ENCODE measurements around the gene MAPT.
"Not testable (repeated sequence)": the region's sequence is repeated elsewhere in the genome, so short reads cannot be mapped to it uniquely, and the experiment has no call there.

The MAPT gene

DNA sequence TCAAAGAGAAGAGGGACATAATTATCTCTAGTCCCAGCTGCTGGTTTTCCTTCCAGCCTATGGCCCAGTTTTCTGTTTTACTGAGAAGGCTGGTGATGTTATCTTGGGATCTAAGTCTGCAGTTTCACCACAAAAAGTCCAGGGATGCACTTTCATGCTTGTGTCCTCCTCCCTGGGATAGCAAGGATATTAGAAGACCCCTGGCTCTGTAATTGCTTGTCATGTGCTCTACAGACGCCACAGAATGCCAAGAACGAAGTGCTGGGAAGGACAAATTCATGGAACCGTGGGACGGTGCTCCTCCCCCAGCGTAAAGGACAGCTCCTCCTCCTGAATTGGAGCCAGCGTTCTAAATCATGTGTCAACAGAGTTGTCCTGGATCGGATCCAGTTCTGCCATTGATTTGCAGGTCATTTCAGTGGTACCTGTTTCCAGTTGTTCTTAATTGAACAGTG, 8.6 kb downstream of the MAPT start:
- DNase-seq, result no peak

GRCh38 chr17:45904866-45905265, 10.5 kb downstream of the MAPT start:
- DNase-seq, result no peak

GRCh38 chr17:45905814-45906213, 11.5 kb downstream of the MAPT start:
- DNase-seq, result no peak

DNA sequence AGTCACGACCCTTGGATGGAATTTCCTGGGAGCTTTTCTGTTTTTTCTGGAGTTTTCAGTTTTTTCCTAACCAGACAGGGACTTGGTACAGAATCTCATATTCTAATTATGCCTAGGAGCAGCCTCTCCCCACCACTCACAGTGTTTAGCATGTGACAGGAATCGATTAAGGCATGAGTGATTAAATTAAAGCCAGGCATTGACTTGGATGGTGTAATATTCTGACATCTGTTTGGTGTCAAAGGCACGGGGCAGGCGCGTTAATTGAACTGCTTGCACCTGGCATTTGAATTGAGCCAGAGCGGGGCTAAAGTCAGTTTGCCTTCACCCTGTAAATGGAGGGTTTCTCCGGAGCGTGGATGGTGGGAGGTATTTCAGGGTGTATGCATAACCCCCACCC, 11.9 kb downstream of the MAPT start:
- no peak for DNase-seq

- DNase-seq, result no peak
Observed at GRCh38 chr17:45906927-45907622, 12.7 kb downstream of the MAPT start.

DNA sequence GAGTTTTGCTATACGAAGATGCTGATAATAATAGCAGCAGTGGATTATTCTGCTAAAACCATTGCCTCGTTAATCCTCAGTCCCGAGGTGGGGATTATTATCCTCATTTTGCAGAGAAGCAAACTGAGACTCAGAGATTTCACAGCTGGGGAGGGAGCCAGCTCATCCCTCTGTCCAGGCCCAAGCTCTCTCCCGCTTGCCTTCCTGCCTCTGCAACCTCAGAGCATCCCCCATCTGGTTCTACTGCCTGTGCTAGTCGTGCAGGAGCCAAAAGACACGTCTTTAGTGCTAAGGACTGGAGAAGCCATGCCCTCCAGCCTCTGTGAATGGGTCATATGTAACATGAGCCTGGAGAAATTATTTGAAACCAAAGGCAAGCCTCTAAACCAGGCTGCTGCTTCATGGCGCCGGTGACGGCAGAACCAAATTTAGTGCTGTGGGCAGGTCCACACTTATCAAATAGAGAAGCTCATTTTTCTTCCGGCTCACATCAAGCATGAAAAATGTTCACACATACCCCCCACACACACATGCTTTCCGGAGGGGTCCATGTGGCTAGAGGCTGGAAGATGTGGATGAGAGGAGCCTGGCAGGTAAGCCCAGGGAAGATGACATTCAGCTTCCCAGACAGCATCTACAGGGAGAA, 13.5 kb downstream of the MAPT start:
- DNase-seq, result no peak

DNA sequence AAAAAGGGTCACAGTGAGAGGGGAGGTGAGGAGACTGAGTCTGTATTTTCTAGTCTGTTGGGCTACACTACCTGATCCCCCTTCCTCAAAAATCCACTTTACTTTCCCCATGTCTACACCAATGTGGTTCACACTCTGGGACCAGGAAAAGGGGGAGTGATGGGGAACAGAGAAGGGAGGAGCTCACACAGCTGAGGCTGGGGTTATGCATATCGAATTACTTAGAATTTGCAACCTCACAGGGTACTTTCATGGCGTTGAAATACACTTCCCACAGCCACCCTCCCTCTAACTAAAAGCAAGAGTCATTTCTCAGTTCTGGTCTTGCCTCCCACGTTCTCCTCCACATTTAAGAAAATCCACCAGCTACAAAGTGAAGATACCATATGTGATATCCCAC, 14.1 kb downstream of the MAPT start:
- no peak for DNase-seq

GRCh38 chr17:45908935-45909334, 14.6 kb downstream of the MAPT start:
- no peak for DNase-seq

- DNase-seq, result no peak
Observed at GRCh38 chr17:45910667-45911066, 16.3 kb downstream of the MAPT start.

GRCh38 chr17:45912319-45912718, 18.0 kb downstream of the MAPT start:
- DNase-seq, result no peak

GRCh38 chr17:45913030-45913429, 18.7 kb downstream of the MAPT start:
- not testable (repeated sequence) for DNase-seq

- DNase-seq, result no peak
Observed at GRCh38 chr17:45914047-45914717, 19.8 kb downstream of the MAPT start.

GRCh38 chr17:45915263-45915662, 20.9 kb downstream of the MAPT start:
- DNase-seq, result no peak

DNA sequence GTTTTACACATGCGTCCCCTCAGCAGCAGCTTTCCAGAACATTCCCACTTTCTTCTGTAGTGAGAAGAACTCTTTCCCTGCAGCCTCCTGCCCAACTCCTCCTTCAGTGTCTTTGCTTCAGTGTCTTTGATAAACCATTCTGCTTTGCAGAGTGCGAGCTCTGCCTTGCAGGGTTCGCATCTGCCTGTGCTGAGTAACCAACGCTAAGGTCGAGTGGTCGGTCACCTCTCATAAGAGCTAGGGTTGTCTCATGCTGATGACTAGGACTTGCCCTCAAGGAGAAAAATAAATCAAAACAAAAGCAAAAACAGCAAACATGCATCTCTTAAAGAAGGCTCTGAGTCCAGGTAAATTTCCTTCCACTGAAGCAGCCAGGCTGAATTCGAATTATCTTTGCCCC, 22.7 kb downstream of the MAPT start:
- no peak for DNase-seq

DNA sequence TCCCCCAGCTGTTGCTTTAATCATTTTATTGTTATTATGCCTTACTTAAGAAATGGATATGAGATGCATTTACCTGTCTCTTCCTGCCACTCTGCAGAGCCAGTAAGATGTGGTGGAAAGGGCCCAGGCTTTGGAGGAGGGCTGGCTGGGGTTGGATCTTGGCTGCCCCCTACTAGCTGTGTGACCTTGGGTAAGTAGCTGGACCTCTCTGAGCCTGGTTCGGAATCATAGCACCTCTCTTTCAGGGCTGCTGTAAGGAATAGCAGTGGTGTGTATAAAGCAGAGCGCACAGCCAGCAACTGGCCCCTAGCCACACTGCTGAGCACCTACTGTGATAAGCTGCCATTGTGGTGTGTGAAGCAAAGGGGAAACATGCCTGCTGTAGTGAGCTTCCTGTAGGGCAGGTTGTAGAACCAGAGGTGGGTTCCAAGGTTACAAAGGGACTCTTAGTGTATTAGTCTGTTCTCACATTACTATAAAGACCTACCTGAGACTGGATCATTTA, 23.9 kb downstream of the MAPT start:
- DNase-seq, result no peak

- DNase-seq, result no peak
Observed at GRCh38 chr17:45919136-45919535, 24.8 kb downstream of the MAPT start.

DNA sequence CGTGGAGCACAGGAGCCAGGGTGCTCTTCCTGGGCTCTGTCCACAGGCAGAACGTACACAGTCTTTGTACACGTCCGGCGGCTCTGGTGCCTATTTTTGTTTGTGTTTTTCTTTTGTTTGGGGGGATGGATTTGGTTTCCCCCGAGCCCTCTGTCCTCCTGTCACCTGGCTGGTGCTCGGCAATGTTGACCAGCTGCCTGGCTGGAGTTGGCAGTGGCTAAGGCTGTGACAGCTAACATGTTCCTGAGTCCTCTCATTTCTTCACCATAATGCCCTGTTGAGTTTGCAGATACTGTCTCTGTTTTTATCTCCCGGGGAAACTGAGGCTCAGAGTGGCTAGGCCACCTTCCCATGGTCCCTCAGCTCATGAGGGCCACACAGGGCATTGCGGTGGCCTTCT, 25.7 kb downstream of the MAPT start:
- no peak for DNase-seq

- DNase-seq, result no peak
Observed at GRCh38 chr17:45923511-45924268, 29.3 kb downstream of the MAPT start.

DNA sequence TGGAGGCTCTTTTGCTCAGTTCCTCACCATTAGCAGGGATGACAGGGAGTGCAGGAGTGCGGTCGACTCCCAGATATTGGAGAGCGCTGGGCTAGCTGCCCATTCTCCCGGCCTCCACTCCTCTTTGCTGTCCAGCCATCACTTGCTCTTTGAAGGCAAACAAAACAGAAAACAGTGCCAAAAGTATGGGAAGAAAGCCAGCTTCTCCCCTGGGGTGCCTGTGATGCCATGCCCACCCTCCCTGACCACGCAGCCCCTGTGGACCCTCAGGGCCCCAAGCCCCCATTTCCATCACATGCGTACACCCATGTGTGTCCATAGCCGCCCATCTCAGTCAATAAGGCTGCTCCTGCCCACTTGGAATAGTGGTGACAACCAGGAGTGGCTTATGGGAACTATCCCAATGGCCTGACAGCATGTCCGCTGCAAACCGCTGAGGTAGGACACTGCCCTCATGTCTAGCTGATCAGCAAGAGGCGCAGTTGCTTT, 30.0 kb downstream of the MAPT start:
- DNase-seq, result no peak

GRCh38 chr17:45925311-45925710, 31.0 kb downstream of the MAPT start:
- DNase-seq, result no peak

GRCh38 chr17:45927247-45927646, 32.9 kb downstream of the MAPT start:
- no peak for DNase-seq

DNA sequence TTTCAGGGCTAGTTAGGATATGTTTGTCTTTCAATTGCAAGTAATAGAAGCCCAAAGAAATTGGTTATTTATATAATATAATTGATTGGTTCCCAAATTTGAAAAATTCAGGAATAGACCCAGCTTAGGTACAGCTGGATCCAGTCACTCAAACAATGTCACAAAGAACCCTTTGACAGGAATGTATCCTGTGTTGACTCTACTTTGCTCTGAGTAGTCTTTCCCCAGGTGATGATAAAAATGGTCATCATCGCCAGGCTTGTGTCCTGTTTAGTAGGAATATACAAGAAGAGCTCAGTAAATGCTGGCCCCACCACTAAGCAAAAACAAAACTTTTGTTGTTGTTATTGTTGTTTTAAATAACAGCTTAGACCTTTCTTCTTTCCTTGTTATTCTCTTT, 35.0 kb downstream of the MAPT start:
- DNase-seq, result no peak

GRCh38 chr17:45930420-45930951, 36.1 kb downstream of the MAPT start:
- no peak for DNase-seq
